Measurements from ENCODE around the gene KIF22. TPM values are rescaled to one million over a fixed set of nuclear protein-coding genes. Genes with fewer than 3 reads are reported as not detected.
A peak's percentile ranks its signal among the peaks of the same experiment; 100 is the strongest.

Gene KIF22
- total and polyA plus RNA-seq, 3 donors from 2014 or later = 69.6 to 85.1 (median 79.8) TPM

DNA sequence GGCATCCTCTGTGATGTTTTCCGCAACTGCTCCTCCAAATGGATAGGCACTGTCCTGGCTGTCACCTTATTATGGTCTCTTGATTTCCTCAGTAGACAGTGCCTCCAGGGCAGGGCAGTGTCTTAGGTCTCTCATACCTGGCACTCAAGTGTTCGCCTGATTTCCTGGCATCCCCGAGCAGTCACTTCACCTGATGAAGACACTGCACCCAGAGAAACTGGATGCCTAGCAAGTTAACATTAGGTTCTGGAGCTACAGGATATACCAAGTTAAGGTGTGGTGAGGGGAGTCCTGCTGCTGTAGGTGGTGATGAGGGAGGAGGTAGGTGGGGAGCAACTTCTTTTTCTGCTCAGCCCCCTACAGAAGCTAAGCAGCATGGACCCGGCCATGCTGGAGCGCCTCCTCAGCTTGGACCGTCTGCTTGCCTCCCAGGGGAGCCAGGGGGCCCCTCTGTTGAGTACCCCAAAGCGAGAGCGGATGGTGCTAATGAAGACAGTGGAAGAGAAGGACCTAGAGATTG lies 11.9 kb downstream of the KIF22 start:
- 85 to 94% methylated on average over 4 to 8 of the region's 8 CpGs for WGBS, 2 donors
- Histone ChIP-seq H3K9me3 (no peaks in the 10 kb centered on the region), H3K4me3 (no peak overlapping the region), H3K27me3 (no peaks in the 10 kb centered on the region), H3K4me1 (peaks cover 12% of the 10 kb centered on the region), H3K27ac (no peak overlapping the region), H3K36me3 (ENCODE audit: low read depth, missing control alignments) (no peaks in the 10 kb centered on the region)
- TF ChIP-seq POLR2A (IDR thresholded peaks at IDR 0.05) = no peak
- TF ChIP-seq, protein P1, sequence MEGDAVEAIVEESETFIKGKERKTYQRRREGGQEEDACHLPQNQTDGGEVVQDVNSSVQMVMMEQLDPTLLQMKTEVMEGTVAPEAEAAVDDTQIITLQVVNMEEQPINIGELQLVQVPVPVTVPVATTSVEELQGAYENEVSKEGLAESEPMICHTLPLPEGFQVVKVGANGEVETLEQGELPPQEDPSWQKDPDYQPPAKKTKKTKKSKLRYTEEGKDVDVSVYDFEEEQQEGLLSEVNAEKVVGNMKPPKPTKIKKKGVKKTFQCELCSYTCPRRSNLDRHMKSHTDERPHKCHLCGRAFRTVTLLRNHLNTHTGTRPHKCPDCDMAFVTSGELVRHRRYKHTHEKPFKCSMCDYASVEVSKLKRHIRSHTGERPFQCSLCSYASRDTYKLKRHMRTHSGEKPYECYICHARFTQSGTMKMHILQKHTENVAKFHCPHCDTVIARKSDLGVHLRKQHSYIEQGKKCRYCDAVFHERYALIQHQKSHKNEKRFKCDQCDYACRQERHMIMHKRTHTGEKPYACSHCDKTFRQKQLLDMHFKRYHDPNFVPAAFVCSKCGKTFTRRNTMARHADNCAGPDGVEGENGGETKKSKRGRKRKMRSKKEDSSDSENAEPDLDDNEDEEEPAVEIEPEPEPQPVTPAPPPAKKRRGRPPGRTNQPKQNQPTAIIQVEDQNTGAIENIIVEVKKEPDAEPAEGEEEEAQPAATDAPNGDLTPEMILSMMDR (IDR thresholded peaks at IDR 0.05) = no peak
- intact Hi-C loops (cut with DNase I; ENCODE audit: low total_unique reads) = no loop called here
- DNase-seq = no peak

DNA sequence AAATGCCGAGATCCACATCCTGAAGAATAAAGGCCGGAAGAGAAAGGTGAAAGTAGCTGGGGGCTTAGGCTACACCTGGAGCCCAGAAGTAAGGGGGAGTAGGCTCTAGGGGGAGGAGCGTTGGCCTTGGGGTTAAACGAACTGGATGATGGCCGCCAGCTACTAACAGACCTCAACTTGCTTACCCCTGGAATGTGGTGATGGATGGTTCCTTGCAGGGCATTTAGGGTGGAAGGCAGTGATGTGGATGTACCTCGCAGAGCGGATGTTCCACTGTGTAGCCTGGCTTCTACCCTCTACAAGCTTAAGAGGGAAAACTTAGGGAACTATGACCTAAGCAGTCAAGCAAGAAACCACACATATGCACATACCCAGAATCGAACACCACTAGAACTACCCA lies 13.5 kb downstream of the KIF22 start:
- Histone ChIP-seq H3K36me3 (ENCODE audit: low read depth, missing control alignments) (no peaks in the 10 kb centered on the region), H3K4me3 (peak overlapping the region in 1 of 2 donors; percentile 89), H3K9me3 (no peaks in the 10 kb centered on the region), H3K27ac (peak overlapping the region in 1 of 2 donors; percentile 93), H3K27me3 (no peaks in the 10 kb centered on the region), H3K4me1 (peaks cover 26% of the 10 kb centered on the region)
- no peak for DNase-seq
- intact Hi-C loops (cut with DNase I; ENCODE audit: low total_unique reads) = no loop called here
- WGBS, 2 donors = 57 to 65% methylated on average over 8 of the region's 8 CpGs
- TF ChIP-seq POLR2A (IDR thresholded peaks at IDR 0.05) = no peak

DNA sequence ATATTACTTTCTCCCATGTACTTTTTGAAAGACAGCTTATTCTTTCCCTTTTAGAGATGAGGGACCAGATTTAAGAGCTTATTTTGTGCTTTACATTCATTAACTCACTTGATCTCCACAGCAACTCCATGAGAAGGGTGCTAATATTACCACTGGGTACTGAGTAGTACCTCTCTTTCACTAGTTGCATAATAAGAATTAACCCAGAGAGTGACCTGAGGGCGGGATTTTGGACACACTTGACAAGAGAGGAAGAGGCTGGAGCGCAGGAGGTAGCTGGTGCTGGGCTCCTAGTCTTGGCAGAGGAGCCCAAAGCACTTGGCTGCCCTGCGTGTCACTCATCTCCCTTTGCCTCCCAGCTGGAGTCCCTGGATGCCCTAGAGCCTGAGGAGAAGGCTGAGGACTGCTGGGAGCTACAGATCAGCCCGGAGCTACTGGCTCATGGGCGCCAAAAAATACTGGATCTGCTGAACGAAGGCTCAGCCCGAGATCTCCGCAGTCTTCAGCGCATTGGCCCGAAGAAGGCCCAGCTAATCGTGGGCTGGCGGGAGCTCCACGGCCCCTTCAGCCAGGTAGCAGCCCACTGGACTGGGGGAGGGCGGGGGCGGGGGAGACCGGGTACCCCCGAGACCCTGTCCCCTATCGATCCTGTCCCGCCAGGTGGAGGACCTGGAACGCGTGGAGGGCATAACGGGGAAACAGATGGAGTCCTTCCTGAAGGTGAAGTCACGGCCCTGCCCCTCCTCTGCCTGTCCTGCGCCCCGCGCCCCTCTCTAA lies 14.1 kb downstream of the KIF22 start:
- 2 to 8% methylated on average over 4 to 25 of the region's 26 CpGs for WGBS, 2 donors
- TF ChIP-seq, protein P1 (IDR thresholded peaks at IDR 0.05) = no peak
- no peak for TF ChIP-seq POLR2A (IDR thresholded peaks at IDR 0.05)
- Histone ChIP-seq H3K4me1 (peaks cover 33% of the 10 kb centered on the region), H3K27me3 (no peaks in the 10 kb centered on the region), H3K9me3 (no peaks in the 10 kb centered on the region), H3K36me3 (ENCODE audit: low read depth, missing control alignments) (no peaks in the 10 kb centered on the region), H3K4me3 (peak overlapping the region; percentile 66 to 89), H3K27ac (peak overlapping the region; percentile 93 to 94)
- DNase-seq = peak; percentile 59
- intact Hi-C loops (cut with DNase I; ENCODE audit: low total_unique reads) = no loop called here

DNA sequence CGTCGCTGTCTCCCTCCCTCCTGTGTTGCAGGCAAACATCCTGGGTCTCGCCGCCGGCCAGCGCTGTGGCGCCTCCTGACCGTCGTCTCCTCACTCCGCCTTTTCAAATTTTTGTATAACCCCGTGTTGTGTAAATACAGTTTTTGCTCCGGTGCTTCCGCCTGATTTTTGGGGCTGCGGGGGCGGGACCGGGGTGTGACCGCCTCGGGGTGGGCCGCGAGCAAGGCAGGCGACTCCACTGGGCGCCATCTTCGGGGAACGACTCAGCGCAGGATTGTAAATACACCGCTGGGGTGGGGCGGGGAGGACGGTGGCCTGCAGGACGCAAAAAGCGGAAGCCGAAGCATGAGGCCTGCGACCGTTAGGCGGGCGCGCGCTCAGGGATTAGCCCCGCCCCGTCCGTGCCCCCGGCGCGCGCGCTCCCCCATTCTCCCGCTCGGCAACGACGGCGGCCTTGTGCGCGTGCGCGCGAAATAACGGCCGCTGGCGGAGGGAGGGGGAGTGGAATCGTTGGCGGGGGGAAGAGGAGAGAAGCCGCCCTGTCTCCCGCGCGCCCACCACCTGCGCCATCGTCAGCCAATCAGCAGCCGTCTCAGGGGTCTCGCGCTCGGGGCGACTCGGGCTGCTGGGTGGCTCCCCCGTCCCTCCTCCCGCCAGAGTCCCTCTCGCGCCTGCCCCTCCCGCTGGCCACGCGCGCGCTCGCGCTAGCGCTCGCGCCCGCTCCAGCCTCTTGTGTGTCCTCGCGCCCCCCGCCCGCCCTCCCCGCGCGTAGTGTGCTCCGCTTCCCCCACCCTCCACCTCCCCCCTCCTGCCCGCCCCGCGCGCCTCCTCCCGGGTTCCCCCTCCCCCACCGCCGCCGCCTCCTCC lies 14.9 kb downstream of the KIF22 start:
- 0 to 1% methylated on average over 2 to 91 of the region's 103 CpGs for WGBS, 2 donors
- TF ChIP-seq, protein P1 (IDR thresholded peaks at IDR 0.05) = peak in 2 of 3 experiments; percentile 7 to 16
- TF ChIP-seq POLR2A (IDR thresholded peaks at IDR 0.05) = peak; percentile 25
- Histone ChIP-seq H3K27me3 (no peaks in the 10 kb centered on the region), H3K27ac (peak overlapping the region; percentile 93 to 94), H3K36me3 (ENCODE audit: low read depth, missing control alignments) (no peaks in the 10 kb centered on the region), H3K9me3 (no peaks in the 10 kb centered on the region), H3K4me3 (peak overlapping the region; percentile 66 to 89), H3K4me1 (peaks cover 39% of the 10 kb centered on the region)
- DNase-seq = peak; percentile 99
- intact Hi-C loops (cut with DNase I; ENCODE audit: low total_unique reads) = no loop called here

DNA sequence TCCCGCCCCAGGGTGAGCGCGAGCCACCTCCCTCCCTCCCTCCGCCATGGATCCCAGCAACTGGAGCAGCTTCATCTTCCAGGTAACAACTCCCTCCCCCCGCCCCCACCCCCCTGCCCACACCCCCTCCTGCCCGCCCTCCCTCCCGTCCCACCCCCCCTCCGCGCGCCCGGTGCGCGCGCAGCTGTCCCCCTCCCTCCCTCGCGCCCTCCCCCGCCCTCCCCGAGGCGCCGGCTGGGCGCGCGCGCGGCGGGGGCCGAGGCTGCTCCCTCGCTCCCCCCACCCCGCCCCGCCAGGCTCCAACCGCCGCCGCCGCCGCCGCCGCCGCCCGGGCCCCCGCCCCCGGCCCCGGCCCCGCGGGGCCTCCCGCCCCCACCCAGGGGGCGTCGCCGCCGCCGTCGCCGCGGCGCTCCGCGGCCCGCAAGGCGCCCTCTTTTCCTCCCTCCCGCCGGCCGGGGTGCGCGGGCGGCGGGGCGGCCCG lies 15.6 kb downstream of the KIF22 start, which contains the start of gene MAZ:
Gene MAZ (plus strand): TSS at position 431 of the 481 bp plus-strand sequence. CDS start 173 bp downstream, outside the sequence.
- Histone ChIP-seq H3K9me3 (no peaks in the 10 kb centered on the region), H3K36me3 (ENCODE audit: low read depth, missing control alignments) (no peaks in the 10 kb centered on the region), H3K27me3 (no peaks in the 10 kb centered on the region), H3K27ac (peak within 1 kb of the TSS; percentile 94 to 96), H3K4me1 (peaks cover 46% of the 10 kb centered on the region), H3K4me3 (peak within 1 kb of the TSS; percentile 66 to 89)
- TF ChIP-seq, protein P1 (IDR thresholded peaks at IDR 0.05) = no peak
- TF ChIP-seq POLR2A (IDR thresholded peaks at IDR 0.05) = no peak
- no peak for DNase-seq
- 0% methylated on average over 8 of the region's 67 CpGs; no CpG with 5 or more reads in 1 of the 2 donors for WGBS, 2 donors
- intact Hi-C loops (cut with DNase I; ENCODE audit: low total_unique reads) = no loop called here
